HCT116 (cell line): ENCODE measurements around the gene ACYP1. TPM values are rescaled to one million over a fixed set of nuclear protein-coding genes. Genes with fewer than 3 reads are reported as not detected.

ENCODE experiments used
- ATAC-seq: fragments of 200-7000 bp; cut with Tn5 transposase; 2 replicates; pipeline ENCODE4 v1.9.1; 2020; ENCODE audit warnings: mild to moderate bottlenecking, moderate library complexity
- BruUV-seq: library from RNA; stranded (reverse); fragments of 400-500 nt; replicated peaks from 2 replicates; lab custom pipeline; 2021; lab: Mats Ljungman, UMichigan
- CTCF ChIA-PET: fragments of 300-600 bp; sonication (Branson Sonifier 250); formaldehyde crosslinking; loops from one replicate; lab custom pipeline; 2021; ENCODE audit warnings: antibody characterized with exemption; lab: Charles Lee
- POLR2A ChIA-PET: fragments of 300-600, 350-600 bp; sonication (Branson Sonifier 250); formaldehyde crosslinking; loops from one replicate; lab custom pipeline; 2021; ENCODE audit warnings: antibody characterized with exemption; lab: Charles Lee
- RAD21 ChIA-PET, 2 experiments: fragments of 300-600 bp; sonication (Branson Sonifier 250); formaldehyde crosslinking; loops; one replicate each; lab custom pipeline; 2023; ENCODE audit warnings: low total read pairs in 2 of 2; ENCODE audit not compliant: uncharacterized antibody in 2 of 2, unreplicated experiment in 2 of 2, low non-redundant PET in 1 of 2; lab: Charles Lee
- DNase-seq: peaks from one replicate; pipeline ENCODE4 v3.0.0-alpha.2; 2010; ENCODE audit warnings: low read depth, low spot score
- H2AFZ ChIP-seq: fragments of 200-600 bp; shearing (Covaris generic), sonication (generic); 2 replicates; pipeline ENCODE4 v1.6.1; 2017; ENCODE audit warnings: low read depth, mixed run types, mixed read lengths, antibody characterized with exemption, low read length; ENCODE audit not compliant: poor library complexity, severe bottlenecking
- H3K27ac ChIP-seq: 2 replicates; pipeline ENCODE4 v1.5.1; 2012; ENCODE audit warnings: low read depth, low read length
- H3K27me3 ChIP-seq: fragments of 200-600 bp; sonication (generic); 2 replicates; pipeline ENCODE4 v1.6.1; 2016; ENCODE audit warnings: mixed run types, low read length, mixed read lengths; ENCODE audit not compliant: insufficient read depth
- H3K36me3 ChIP-seq, 2 experiments: fragments of 200-500 bp in 1 of 2; fragments of 200-600 bp in 1 of 2; sonication (Bioruptor generic) in 1 of 2; sonication (generic) in 1 of 2; 2 replicates each; pipeline versions ENCODE4 v1.5.1 to v1.6.1; 2014 to 2016; ENCODE audit warnings: low read length in 2 of 2, inconsistent platforms in 1 of 2, mixed read lengths in 1 of 2, mixed run types in 1 of 2; ENCODE audit not compliant: insufficient read depth in 2 of 2, control insufficient read depth in 1 of 2
- H3K4me1 ChIP-seq, 2 experiments: fragments of 200-600 bp in 1 of 2; sonication (generic) in 1 of 2; 2 replicates each; pipeline versions ENCODE4 v1.5.1 to v1.6.1; 2012 to 2017; ENCODE audit warnings: low read length in 2 of 2, inconsistent platforms in 1 of 2, mild to moderate bottlenecking in 1 of 2, mixed read lengths in 1 of 2, mixed run types in 1 of 2, moderate library complexity in 1 of 2; ENCODE audit not compliant: insufficient read depth in 2 of 2, control insufficient read depth in 1 of 2
- H3K4me2 ChIP-seq: fragments of 200-600 bp; sonication (generic); 2 replicates; pipeline ENCODE4 v1.6.1; 2017; ENCODE audit warnings: mixed run types, low read length, mixed read lengths
- H3K4me3 ChIP-seq, 2 experiments: fragments of 200-600 bp in 1 of 2; sonication (generic) in 1 of 2; replicated peaks in 1 of 2; 2 replicates each; pipeline ENCODE4 v1.5.1; 2011 to 2016; ENCODE audit warnings: low read length in 2 of 2, control low read depth in 1 of 2, low read depth in 1 of 2, mild to moderate bottlenecking in 1 of 2, mixed read lengths in 1 of 2, mixed run types in 1 of 2
- H3K79me2 ChIP-seq: fragments of 200-600 bp; sonication (generic); 2 replicates; pipeline ENCODE4 v1.6.1; 2017; ENCODE audit warnings: mild to moderate bottlenecking, mixed run types, low read length, moderate library complexity, mixed read lengths; ENCODE audit not compliant: insufficient read depth
- H3K9ac ChIP-seq: fragments of 200-600 bp; sonication (generic); 2 replicates; pipeline ENCODE4 v1.6.1; 2016; ENCODE audit warnings: low read length, mixed read lengths
- H3K9me2 ChIP-seq: fragments of 200-600 bp; sonication (generic), shearing (Covaris generic); 2 replicates; pipeline ENCODE4 v1.6.1; 2017; ENCODE audit warnings: mixed run types, mild to moderate bottlenecking, moderate library complexity; ENCODE audit not compliant: insufficient read depth
- H3K9me3 ChIP-seq, 2 experiments: fragments of 200-500 bp in 1 of 2; fragments of 200-600 bp in 1 of 2; sonication (Bioruptor generic) in 1 of 2; sonication (generic) in 1 of 2; 2 replicates each; pipeline ENCODE4 v1.6.1; 2014 to 2017; ENCODE audit warnings: low read length in 2 of 2, mixed read lengths in 2 of 2, inconsistent platforms in 1 of 2, low read depth in 1 of 2, mild to moderate bottlenecking in 1 of 2, mixed run types in 1 of 2, moderate library complexity in 1 of 2; ENCODE audit not compliant: control insufficient read depth in 1 of 2, insufficient read depth in 1 of 2
- H4K20me1 ChIP-seq: fragments of 200-600 bp; sonication (generic), shearing (Covaris generic); 2 replicates; pipeline ENCODE4 v1.6.1; 2017; ENCODE audit warnings: mixed run types, mild to moderate bottlenecking, moderate library complexity; ENCODE audit not compliant: insufficient read depth
- CBX3 ChIP-seq: IDR thresholded peaks from 2 replicates; pipeline ENCODE4 v1.6.1; 2012; ENCODE audit warnings: low read depth
- CEBPB ChIP-seq: IDR thresholded peaks from 2 replicates; pipeline ENCODE4 v1.6.1; 2012; ENCODE audit warnings: low read depth
- EGR1 ChIP-seq: IDR thresholded peaks from 2 replicates; pipeline ENCODE4 v1.6.1; 2012; ENCODE audit warnings: low read depth
- FOSL1 ChIP-seq: IDR thresholded peaks from 2 replicates; pipeline ENCODE4 v1.6.1; 2012; ENCODE audit warnings: low read depth
- JUND ChIP-seq: IDR thresholded peaks from 2 replicates; pipeline ENCODE4 v1.6.1; 2012
- POLR2A ChIP-seq: IDR thresholded peaks from 2 replicates; pipeline ENCODE4 v1.7.0; 2011; ENCODE audit warnings: borderline replicate concordance; ENCODE audit not compliant: insufficient read depth, insufficient read length; ENCODE audit errors: extremely low read depth
- RAD21 ChIP-seq: IDR thresholded peaks from 2 replicates; pipeline ENCODE4 v1.6.1; 2012; ENCODE audit warnings: low read depth, mild to moderate bottlenecking
- TCF7L2 ChIP-seq: IDR thresholded peaks from 2 replicates; pipeline ENCODE4 v1.7.0; 2011; ENCODE audit warnings: borderline replicate concordance, inconsistent platforms; ENCODE audit not compliant: insufficient read depth, insufficient read length; ENCODE audit errors: extremely low read depth
- YY1 ChIP-seq: IDR thresholded peaks from 2 replicates; pipeline ENCODE4 v1.6.1; 2011; ENCODE audit warnings: low read length, low read depth, moderate library complexity, mild to moderate bottlenecking; ENCODE audit not compliant: insufficient replicate concordance; ENCODE audit errors: extremely low read depth
- intact Hi-C: fragments of 100-400 bp; cut with micrococcal nuclease; formaldehyde crosslinking; loops from 2 replicates; pipeline ENCODE4 v1.10.0; 2022
- total RNA-seq: library from RNA; stranded (reverse); gene quantifications from one replicate; pipeline ENCODE4 v1.2.1, GENCODE V29; 2021; ENCODE audit not compliant: unreplicated experiment
- TF ChIP-seq, protein P1 (sequence below): IDR thresholded peaks from 2 replicates; pipeline ENCODE4 v1.6.1; 2012
- TF ChIP-seq, protein P2 (sequence below), 3 experiments: fragments of 200-600 bp in 1 of 3; sonication (generic) in 1 of 3; IDR thresholded peaks in 2 of 3; conservative IDR thresholded peaks in 1 of 3; 2 replicates each; pipeline ENCODE4 v1.5.1; 2012 to 2017; ENCODE audit warnings: low read depth in 2 of 3, low read length in 2 of 3, antibody characterized with exemption in 1 of 3, borderline replicate concordance in 1 of 3, control low read depth in 1 of 3, mild to moderate bottlenecking in 1 of 3, mixed read lengths in 1 of 3, mixed run types in 1 of 3, moderate library complexity in 1 of 3; ENCODE audit not compliant: insufficient read depth in 1 of 3

Gene ACYP1
- total RNA-seq, 1 experiment from 2014 or later: 30.7 TPM

DNA sequence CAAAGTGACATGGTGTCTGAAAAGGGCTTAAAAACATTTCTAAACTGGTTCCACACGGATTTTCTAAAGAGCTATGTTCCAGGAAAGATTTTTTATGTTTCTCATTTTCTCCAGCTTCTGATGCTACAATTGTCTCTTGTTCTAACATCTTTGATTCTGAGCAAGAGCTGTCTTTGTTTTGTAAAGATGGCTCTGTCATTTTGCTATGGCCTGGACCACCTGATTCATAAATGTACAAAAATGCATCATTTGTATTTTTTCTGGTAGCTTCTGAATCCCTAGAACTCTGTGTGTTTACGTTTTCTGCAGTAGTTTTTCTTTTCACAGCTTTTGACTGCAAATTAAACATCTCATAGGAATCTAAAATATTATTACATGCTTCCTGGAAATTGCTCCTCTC, 15.7 kb downstream of the ACYP1 start:
- Histone ChIP-seq H2AFZ (no peak overlapping the region), H3K36me3 (peaks cover 0 to 7% of the 10 kb centered on the region in 2 experiments; a peak in 2 of 4 replicates), H3K9ac (no peak overlapping the region), H4K20me1 (no peaks in the 10 kb centered on the region), H3K4me1 (peaks cover 0 to 16% of the 10 kb centered on the region in 2 experiments; a peak in 3 of 4 replicates), H3K9me3 (no peaks in the 10 kb centered on the region), H3K27me3 (no peaks in the 10 kb centered on the region), H3K4me3 (no peak overlapping the region), H3K4me2 (no peak overlapping the region), H3K79me2 (peaks cover 14% of the 10 kb centered on the region), H3K27ac (no peak overlapping the region), H3K9me2 (no peaks in the 10 kb centered on the region)
- ChIA-PET POLR2A (no interaction called here), RAD21 (no interaction called here), CTCF (no interaction called here)
- DNase-seq (no peak), ATAC-seq (no peak)
- BruUV-seq: no TSS peak
- TF ChIP-seq CEBPB (no peak), YY1 (no peak), FOSL1 (no peak), CBX3 (no peak), TCF7L2 (no peak), RAD21 (no peak), EGR1 (no peak), JUND (no peak), POLR2A (no peak)
- TF ChIP-seq, protein P1, sequence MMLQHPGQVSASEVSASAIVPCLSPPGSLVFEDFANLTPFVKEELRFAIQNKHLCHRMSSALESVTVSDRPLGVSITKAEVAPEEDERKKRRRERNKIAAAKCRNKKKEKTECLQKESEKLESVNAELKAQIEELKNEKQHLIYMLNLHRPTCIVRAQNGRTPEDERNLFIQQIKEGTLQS: no peak
- TF ChIP-seq, protein P2, sequence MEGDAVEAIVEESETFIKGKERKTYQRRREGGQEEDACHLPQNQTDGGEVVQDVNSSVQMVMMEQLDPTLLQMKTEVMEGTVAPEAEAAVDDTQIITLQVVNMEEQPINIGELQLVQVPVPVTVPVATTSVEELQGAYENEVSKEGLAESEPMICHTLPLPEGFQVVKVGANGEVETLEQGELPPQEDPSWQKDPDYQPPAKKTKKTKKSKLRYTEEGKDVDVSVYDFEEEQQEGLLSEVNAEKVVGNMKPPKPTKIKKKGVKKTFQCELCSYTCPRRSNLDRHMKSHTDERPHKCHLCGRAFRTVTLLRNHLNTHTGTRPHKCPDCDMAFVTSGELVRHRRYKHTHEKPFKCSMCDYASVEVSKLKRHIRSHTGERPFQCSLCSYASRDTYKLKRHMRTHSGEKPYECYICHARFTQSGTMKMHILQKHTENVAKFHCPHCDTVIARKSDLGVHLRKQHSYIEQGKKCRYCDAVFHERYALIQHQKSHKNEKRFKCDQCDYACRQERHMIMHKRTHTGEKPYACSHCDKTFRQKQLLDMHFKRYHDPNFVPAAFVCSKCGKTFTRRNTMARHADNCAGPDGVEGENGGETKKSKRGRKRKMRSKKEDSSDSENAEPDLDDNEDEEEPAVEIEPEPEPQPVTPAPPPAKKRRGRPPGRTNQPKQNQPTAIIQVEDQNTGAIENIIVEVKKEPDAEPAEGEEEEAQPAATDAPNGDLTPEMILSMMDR (IDR thresholded peaks at IDR 0.05 in 2 of 3, conservative IDR thresholded peaks at IDR 0.05 in 1 of 3; ENCODE audit: borderline replicate concordance in 1 of 3, insufficient read depth in 1 of 3, low read depth in 2 of 3, low read length in 2 of 3): no peak
- intact Hi-C loops: no loop called here
